Activated CD8-positive, alpha-beta memory T cell treated with anti-CD3 and anti-CD28 coated beads for 36 hours (primary cell): ENCODE results near the gene CHMP5. TPM values are rescaled to one million over a fixed set of nuclear protein-coding genes. Genes with fewer than 3 reads are reported as not detected.

Experiments used
- CTCF ChIA-PET: fragments of 350-600 bp; sonication (Branson Sonifier 250); formaldehyde crosslinking; loops from one replicate; lab custom pipeline; 2021; ENCODE audit warnings: antibody characterized with exemption; lab: Charles Lee
- POLR2A ChIA-PET: fragments of 350-600 bp; sonication (Branson Sonifier 250); formaldehyde crosslinking; loops from one replicate; lab custom pipeline; 2021; ENCODE audit warnings: antibody characterized with exemption; lab: Charles Lee
- total RNA-seq, 2 experiments: library from RNA; stranded (reverse); gene quantifications; one replicate each; pipeline ENCODE4 v1.2.3, GENCODE V29; 2021

The CHMP5 gene
- total RNA-seq, 2 experiments from 2014 or later: 51.7 to 54.5 TPM

GRCh38 chr9:33265211-33265865, 489 bp downstream of the CHMP5 start:
- POLR2A ChIA-PET: no interaction called here
- CTCF ChIA-PET: interaction anchor here (0.8 to 1.4 kb wide), 3 partner anchors 19 to 182 kb away, joined by 3 to 4 read pairs (median 3); partner anchors contain the start of gene AQP3

GRCh38 chr9:33267151-33267767, 2.4 kb downstream of the CHMP5 start:
- ChIA-PET POLR2A (no interaction called here), CTCF (no interaction called here)

- CTCF ChIA-PET: no interaction called here
- POLR2A ChIA-PET: no interaction called here
These were observed 5.3 kb downstream of the CHMP5 start for GRCh38 chr9:33270146-33270545.

DNA sequence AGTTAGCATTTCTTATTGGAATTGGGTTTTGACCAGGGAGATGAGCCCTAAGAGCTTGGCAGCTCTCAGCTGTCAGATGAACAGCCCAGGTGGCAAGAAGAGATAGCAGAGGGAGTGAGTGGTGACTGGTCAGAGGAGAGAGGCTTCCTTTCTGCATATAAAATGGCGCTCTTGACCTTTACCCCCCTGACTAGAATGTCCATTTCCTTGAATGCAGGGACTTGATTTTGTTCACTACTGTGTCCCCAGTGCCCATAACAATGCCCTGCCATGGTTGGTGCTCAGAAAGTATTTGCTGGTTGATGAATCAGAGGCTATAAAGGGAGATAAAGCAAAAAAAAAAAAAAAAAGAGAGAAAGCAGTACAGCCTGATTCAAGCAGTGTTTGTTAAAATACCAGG, 7.2 kb downstream of the CHMP5 start:
- ChIA-PET CTCF (interaction anchor here (0.6 kb wide), 1 partner anchor 156 kb away, joined by 3 read pairs; no protein-coding TSS in a partner anchor), POLR2A (no interaction called here)

GRCh38 chr9:33273266-33273971, 8.6 kb downstream of the CHMP5 start:
- POLR2A ChIA-PET: no interaction called here

DNA sequence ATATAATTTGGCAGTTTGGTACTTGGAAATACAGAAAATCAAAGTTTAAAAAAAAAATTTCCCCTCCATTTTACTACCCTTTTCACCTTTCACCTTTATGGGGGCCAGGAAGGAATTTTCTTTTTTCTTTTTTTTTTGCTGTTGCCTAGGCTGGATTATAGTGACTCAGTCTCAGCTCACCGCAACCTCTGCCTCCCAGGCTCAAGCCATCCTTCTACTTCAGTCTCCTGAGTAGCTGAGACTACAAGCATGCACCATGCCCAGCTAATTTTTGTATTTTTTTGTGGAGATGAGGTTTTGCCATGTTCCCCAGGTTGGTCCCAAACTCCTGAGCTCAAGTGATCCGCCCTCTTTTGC, 9.1 kb downstream of the CHMP5 start:
- CTCF ChIA-PET: interaction anchor here (1.1 to 1.7 kb wide), 2 partner anchors 8 to 10 kb away, joined by 3 to 4 read pairs; no protein-coding TSS in a partner anchor
- POLR2A ChIA-PET: no interaction called here

More at GRCh38 chr9:33273266-33273971, 8.6 kb downstream of the CHMP5 start:
- CTCF ChIA-PET: interaction anchor here (1.1 to 1.7 kb wide), 2 partner anchors 9 to 11 kb away, joined by 3 to 4 read pairs; no protein-coding TSS in a partner anchor

- POLR2A ChIA-PET: no interaction called here
- CTCF ChIA-PET: no interaction called here
These were observed 12.6 kb downstream of the CHMP5 start for GRCh38 chr9:33277484-33277883.

DNA sequence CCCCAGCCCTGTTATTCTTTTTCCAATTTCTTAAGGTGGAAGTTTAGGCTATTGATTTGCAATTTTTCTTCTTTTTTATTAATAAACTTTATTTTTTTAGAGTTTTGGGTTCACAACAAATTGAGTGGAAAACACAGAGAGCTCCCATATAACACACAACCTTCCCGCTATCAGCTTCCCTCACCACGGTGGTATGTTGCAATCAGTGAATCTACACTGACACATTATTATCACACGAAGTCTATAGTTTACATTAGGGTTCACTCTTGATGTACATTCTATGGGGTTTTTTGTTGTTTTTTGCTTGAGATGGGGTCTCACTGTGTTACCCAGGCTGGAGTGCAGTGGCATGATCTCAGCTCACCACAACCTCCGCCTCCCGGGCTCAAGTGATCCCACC, 20.7 kb downstream of the CHMP5 start:
- ChIA-PET CTCF (interaction anchor here (1.0 to 1.8 kb wide), 2 partner anchors 166 to 181 kb away, joined by 3 to 6 read pairs; no protein-coding TSS in a partner anchor), POLR2A (no interaction called here)

DNA sequence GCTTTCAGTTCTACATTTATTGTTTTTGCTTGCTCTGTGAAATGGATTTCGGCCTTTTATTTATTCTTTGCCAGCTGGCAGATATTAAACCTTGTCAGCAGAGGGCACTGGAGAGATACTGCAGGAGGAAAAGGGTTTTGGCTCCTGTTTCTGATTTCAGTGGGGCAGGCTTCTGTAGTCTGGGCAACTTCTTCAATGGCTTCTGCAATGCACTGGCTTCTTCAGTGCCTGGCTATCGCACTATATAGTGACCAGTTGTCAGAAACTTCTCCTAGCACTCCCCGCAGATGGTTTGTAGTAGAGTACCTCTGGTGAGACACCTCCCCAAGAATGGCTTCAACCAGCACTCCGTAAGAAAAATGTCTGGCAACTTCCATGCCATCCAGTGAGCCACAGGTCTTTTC, 22.2 kb downstream of the CHMP5 start:
- CTCF ChIA-PET: interaction anchor here (0.6 to 1.8 kb wide), 6 partner anchors 10 to 167 kb away, joined by 3 to 6 read pairs (median 4); no protein-coding TSS in a partner anchor
- POLR2A ChIA-PET: no interaction called here

DNA sequence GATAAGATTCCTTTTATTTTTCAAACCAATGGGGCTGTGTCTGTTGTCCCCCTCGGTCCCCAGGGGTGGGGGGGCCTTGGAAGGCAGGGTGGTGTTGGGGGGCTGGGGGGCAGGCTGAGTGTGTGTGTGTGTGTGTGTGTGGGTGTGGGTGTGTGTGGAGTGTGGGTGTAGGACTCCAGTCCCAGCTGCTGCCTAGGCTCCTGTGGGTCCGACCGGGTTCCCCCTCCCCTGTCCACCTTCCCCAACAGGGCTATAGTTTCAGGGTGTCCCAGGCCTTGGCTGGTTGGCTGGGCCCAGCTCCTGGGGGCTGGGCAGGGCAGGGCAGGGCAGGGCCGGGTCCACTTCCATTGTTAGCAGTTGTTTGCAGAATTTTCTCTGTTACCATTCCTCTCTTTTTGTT, 23.4 kb downstream of the CHMP5 start:
- POLR2A ChIA-PET: no interaction called here
- CTCF ChIA-PET: interaction anchor here (1.7 kb wide), 1 partner anchor 9 kb away, joined by 5 read pairs; no protein-coding TSS in a partner anchor

GRCh38 chr9:33288828-33289483, 24.1 kb downstream of the CHMP5 start:
- POLR2A ChIA-PET: no interaction called here
- CTCF ChIA-PET: no interaction called here

DNA sequence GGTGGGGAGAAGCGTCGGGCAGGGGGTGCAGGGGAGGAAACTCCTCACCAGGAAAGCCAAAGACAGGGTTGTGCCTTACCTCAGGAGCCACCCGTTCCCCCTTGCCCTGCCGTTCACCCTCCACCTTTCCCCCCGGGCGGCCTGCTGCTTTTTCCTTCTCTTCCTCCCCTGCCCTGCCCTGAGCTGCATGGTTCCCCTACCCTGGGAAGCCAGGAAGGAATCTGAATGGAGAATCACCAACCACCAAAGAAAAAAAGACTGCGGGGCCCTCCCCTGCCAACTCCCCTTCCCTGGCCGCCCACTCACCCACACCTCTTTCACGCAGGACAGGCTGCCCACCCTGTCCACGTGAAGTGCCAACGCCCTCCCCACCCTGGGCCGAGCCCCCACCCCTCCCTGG, 24.6 kb downstream of the CHMP5 start:
- POLR2A ChIA-PET: interaction anchor here (0.7 to 1.4 kb wide), 7 partner anchors 26 to 265 kb away, joined by 3 to 8 read pairs (median 3); partner anchors contain the start of genes B4GALT1, BAG1, CHMP5 and DNAJA1

GRCh38 chr9:33289936-33290246, 25.0 kb downstream of the CHMP5 start:
- ChIA-PET CTCF (interaction anchor here (0.6 to 1.7 kb wide), 7 partner anchors 9 to 177 kb away, joined by 3 to 5 read pairs (median 3); no protein-coding TSS in a partner anchor), POLR2A (interaction anchor here (0.6 to 1.4 kb wide), 8 partner anchors 26 to 265 kb away, joined by 3 to 8 read pairs (median 3); partner anchors contain the start of genes B4GALT1, BAG1, CHMP5 and DNAJA1)

More for the DNA sequence above, 24.6 kb downstream of the CHMP5 start:
- CTCF ChIA-PET: interaction anchor here (0.6 to 1.7 kb wide), 5 partner anchors 12 to 177 kb away, joined by 3 to 5 read pairs (median 3); no protein-coding TSS in a partner anchor

GRCh38 chr9:33290247-33291030, 25.6 kb downstream of the CHMP5 start, which contains the start of gene NFX1:
NFX1 (plus strand) TSS chr9:33290516; CDS start chr9:33290573, 57 bp downstream.
- POLR2A ChIA-PET: interaction anchor here (0.6 to 1.4 kb wide), 8 partner anchors 27 to 266 kb away, joined by 3 to 8 read pairs (median 3); partner anchors contain the start of genes B4GALT1, BAG1, CHMP5 and DNAJA1
- CTCF ChIA-PET: interaction anchor here (0.6 to 1.7 kb wide), 9 partner anchors 10 to 194 kb away, joined by 3 to 5 read pairs (median 3); no protein-coding TSS in a partner anchor

- CTCF ChIA-PET: interaction anchor here (0.6 to 1.7 kb wide), 3 partner anchors 15 to 195 kb away, joined by 3 to 5 read pairs (median 4); no protein-coding TSS in a partner anchor
- POLR2A ChIA-PET: interaction anchor here (1.4 kb wide), 1 partner anchor 183 kb away, joined by 3 read pairs; the partner anchor contains the start of gene NOL6
These were observed 26.2 kb downstream of the CHMP5 start for GRCh38 chr9:33291031-33291397.

GRCh38 chr9:33291901-33292300, 27.1 kb downstream of the CHMP5 start:
- POLR2A ChIA-PET: no interaction called here
- CTCF ChIA-PET: interaction anchor here (0.6 kb wide), 1 partner anchor 11 kb away, joined by 3 read pairs; no protein-coding TSS in a partner anchor

DNA sequence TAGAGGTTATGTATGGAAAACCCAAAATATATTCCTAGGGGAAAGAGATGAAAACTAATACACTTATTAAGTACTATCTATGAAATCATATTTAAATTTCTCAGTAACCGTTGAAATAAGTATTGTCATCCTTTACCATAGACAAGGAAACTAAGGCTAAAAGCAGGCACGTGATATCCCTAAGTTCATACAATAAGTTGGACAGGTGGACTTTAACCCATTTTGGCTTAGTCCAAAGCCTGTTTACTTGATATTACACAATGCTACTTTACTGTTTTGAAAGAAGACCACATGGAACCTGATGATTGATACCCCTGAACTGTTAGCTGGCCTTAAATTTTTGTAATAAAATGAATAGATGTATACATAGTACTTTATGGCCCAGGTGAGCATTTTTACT, 28.9 kb downstream of the CHMP5 start:
- CTCF ChIA-PET: no interaction called here
- POLR2A ChIA-PET: no interaction called here
